K562 (cell line): ENCODE data around the gene TOX2. TPM values are rescaled to one million over a fixed set of nuclear protein-coding genes. Genes with fewer than 3 reads are reported as not detected.

ENCODE experiments used
- RBM22 ChIP-seq: fragments of 200-400 bp; formaldehyde crosslinking; IDR thresholded peaks from 2 replicates; pipeline ENCODE4 v1.6.1; 2018; ENCODE audit warnings: low read length, low read depth; ENCODE audit not compliant: poor library complexity, severe bottlenecking
- TCF3 ChIP-seq: sonication (generic); formaldehyde crosslinking; IDR thresholded peaks from 2 replicates; pipeline ENCODE4 v1.4.0; 2020; ENCODE audit warnings: mild to moderate bottlenecking, missing genetic modification reagents
- polyA plus RNA-seq, 8 experiments: library from polyadenylated mRNA; depleted of rRNA in 4 of 8; stranded (reverse) in 5 of 8; unstranded in 3 of 8; fragments of >200 nt; fragmentation: Nextera tagmentation in 2 of 8; fragmentation: Illumina TruSeq in 1 of 8; extraction: Ambion mirVana in 2 of 8; extraction: Trizol in 1 of 8; gene quantifications; 2 replicates each; pipeline versions ENCODE4 v1.2.1 to v1.2.3, GENCODE V29; 2011 to 2014; ENCODE audit warnings: inconsistent platforms in 1 of 8, missing spikeins in 1 of 8
- total RNA-seq, 7 experiments: library from RNA; depleted of rRNA in 6 of 7; stranded (reverse); fragments of >200 nt in 6 of 7; fragmentation: Illumina TruSeq in 2 of 7; extraction: Trizol in 2 of 7; gene quantifications; 2 replicates each; pipeline versions ENCODE4 v1.2.1 to v1.2.3, GENCODE V29; 2011 to 2021; ENCODE audit warnings: low replicate concordance in 1 of 7
- TF ChIP-seq, protein P1 (sequence below): fragments of 450-650 bp; IDR thresholded peaks from 2 replicates; pipeline ENCODE4 v1.6.1; 2016; ENCODE audit warnings: low read depth
- TF ChIP-seq, protein P2 (sequence below): fragments of 450-650 bp; IDR thresholded peaks from 2 replicates; pipeline ENCODE4 v1.7.1; 2018; ENCODE audit warnings: mild to moderate bottlenecking, low read depth; ENCODE audit not compliant: partially characterized antibody
- TF ChIP-seq, protein P3 (sequence below): fragments of 200-600 bp; sonication (generic); IDR thresholded peaks from one replicate; pipeline ENCODE4 v1.6.1; 2012; ENCODE audit warnings: mild to moderate bottlenecking, low read depth, low read length, inconsistent platforms

The TOX2 gene
- total and polyA plus RNA-seq, 9 of the 15 experiments (the other 6 are each of a cell fraction or from before 2014, with no cell fraction given): not detected

DNA sequence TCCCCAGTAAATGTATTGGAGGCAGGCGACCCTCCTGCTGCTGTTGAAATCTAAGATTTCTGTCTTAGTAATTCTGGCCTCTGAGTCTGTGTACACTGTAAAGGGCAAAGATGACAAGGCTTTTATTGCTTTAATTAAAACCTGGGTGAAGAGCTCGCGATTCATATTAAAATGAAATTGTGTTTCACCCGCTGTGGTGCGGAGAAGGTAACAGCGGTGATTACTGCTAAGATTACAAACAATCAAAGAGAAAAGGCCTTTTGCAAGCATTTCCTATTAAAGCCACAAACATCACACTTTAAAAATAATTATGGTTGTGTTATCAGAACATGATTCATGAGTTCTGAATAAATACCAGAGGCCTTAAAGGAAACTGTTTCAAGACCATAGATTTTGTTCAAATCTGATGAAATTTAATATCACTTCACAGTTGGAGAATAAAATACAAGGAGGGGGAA, 69.3 kb downstream of the TOX2 start (continued):
- TF ChIP-seq, protein P1, sequence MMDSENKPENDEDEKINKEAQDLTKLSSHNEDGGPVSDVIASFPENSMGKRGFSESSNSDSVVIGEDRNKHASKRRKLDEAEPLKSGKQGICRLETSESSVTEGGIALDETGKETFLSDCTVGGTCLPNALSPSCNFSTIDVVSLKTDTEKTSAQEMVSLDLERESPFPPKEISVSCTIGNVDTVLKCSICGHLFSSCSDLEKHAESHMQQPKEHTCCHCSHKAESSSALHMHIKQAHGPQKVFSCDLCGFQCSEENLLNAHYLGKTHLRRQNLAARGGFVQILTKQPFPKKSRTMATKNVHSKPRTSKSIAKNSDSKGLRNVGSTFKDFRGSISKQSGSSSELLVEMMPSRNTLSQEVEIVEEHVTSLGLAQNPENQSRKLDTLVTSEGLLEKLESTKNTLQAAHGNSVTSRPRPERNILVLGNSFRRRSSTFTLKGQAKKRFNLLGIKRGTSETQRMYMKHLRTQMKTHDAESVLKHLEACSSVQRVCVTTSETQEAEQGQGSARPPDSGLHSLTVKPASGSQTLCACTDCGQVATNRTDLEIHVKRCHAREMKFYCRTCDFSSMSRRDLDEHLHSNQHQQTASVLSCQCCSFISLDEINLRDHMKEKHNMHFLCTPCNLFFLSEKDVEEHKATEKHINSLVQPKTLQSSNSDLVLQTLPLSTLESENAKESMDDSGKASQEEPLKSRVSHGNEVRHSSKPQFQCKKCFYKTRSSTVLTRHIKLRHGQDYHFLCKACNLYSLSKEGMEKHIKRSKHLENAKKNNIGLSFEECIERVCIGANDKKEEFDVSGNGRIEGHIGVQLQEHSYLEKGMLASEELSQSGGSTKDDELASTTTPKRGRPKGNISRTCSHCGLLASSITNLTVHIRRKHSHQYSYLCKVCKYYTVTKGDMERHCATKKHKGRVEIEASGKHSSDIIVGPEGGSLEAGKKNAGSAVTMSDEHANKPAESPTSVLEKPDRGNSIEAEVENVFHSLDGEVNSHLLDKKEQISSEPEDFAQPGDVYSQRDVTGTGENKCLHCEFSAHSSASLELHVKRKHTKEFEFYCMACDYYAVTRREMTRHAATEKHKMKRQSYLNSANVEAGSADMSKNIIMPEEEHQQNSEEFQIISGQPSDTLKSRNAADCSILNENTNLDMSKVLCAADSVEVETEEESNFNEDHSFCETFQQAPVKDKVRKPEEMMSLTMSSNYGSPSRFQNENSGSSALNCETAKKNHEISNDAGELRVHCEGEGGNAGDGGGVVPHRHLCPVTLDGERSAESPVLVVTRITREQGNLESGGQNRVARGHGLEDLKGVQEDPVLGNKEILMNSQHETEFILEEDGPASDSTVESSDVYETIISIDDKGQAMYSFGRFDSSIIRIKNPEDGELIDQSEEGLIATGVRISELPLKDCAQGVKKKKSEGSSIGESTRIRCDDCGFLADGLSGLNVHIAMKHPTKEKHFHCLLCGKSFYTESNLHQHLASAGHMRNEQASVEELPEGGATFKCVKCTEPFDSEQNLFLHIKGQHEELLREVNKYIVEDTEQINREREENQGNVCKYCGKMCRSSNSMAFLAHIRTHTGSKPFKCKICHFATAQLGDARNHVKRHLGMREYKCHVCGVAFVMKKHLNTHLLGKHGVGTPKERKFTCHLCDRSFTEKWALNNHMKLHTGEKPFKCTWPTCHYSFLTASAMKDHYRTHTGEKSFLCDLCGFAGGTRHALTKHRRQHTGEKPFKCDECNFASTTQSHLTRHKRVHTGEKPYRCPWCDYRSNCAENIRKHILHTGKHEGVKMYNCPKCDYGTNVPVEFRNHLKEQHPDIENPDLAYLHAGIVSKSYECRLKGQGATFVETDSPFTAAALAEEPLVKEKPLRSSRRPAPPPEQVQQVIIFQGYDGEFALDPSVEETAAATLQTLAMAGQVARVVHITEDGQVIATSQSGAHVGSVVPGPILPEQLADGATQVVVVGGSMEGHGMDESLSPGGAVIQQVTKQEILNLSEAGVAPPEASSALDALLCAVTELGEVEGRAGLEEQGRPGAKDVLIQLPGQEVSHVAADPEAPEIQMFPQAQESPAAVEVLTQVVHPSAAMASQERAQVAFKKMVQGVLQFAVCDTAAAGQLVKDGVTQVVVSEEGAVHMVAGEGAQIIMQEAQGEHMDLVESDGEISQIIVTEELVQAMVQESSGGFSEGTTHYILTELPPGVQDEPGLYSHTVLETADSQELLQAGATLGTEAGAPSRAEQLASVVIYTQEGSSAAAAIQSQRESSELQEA: no peak
- TF ChIP-seq, protein P2, sequence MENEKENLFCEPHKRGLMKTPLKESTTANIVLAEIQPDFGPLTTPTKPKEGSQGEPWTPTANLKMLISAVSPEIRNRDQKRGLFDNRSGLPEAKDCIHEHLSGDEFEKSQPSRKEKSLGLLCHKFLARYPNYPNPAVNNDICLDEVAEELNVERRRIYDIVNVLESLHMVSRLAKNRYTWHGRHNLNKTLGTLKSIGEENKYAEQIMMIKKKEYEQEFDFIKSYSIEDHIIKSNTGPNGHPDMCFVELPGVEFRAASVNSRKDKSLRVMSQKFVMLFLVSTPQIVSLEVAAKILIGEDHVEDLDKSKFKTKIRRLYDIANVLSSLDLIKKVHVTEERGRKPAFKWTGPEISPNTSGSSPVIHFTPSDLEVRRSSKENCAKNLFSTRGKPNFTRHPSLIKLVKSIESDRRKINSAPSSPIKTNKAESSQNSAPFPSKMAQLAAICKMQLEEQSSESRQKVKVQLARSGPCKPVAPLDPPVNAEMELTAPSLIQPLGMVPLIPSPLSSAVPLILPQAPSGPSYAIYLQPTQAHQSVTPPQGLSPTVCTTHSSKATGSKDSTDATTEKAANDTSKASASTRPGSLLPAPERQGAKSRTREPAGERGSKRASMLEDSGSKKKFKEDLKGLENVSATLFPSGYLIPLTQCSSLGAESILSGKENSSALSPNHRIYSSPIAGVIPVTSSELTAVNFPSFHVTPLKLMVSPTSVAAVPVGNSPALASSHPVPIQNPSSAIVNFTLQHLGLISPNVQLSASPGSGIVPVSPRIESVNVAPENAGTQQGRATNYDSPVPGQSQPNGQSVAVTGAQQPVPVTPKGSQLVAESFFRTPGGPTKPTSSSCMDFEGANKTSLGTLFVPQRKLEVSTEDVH: no peak
- TF ChIP-seq RBM22 (no peak), TCF3 (CRISPR knock-in tag) (no peak)
- TF ChIP-seq, protein P3, sequence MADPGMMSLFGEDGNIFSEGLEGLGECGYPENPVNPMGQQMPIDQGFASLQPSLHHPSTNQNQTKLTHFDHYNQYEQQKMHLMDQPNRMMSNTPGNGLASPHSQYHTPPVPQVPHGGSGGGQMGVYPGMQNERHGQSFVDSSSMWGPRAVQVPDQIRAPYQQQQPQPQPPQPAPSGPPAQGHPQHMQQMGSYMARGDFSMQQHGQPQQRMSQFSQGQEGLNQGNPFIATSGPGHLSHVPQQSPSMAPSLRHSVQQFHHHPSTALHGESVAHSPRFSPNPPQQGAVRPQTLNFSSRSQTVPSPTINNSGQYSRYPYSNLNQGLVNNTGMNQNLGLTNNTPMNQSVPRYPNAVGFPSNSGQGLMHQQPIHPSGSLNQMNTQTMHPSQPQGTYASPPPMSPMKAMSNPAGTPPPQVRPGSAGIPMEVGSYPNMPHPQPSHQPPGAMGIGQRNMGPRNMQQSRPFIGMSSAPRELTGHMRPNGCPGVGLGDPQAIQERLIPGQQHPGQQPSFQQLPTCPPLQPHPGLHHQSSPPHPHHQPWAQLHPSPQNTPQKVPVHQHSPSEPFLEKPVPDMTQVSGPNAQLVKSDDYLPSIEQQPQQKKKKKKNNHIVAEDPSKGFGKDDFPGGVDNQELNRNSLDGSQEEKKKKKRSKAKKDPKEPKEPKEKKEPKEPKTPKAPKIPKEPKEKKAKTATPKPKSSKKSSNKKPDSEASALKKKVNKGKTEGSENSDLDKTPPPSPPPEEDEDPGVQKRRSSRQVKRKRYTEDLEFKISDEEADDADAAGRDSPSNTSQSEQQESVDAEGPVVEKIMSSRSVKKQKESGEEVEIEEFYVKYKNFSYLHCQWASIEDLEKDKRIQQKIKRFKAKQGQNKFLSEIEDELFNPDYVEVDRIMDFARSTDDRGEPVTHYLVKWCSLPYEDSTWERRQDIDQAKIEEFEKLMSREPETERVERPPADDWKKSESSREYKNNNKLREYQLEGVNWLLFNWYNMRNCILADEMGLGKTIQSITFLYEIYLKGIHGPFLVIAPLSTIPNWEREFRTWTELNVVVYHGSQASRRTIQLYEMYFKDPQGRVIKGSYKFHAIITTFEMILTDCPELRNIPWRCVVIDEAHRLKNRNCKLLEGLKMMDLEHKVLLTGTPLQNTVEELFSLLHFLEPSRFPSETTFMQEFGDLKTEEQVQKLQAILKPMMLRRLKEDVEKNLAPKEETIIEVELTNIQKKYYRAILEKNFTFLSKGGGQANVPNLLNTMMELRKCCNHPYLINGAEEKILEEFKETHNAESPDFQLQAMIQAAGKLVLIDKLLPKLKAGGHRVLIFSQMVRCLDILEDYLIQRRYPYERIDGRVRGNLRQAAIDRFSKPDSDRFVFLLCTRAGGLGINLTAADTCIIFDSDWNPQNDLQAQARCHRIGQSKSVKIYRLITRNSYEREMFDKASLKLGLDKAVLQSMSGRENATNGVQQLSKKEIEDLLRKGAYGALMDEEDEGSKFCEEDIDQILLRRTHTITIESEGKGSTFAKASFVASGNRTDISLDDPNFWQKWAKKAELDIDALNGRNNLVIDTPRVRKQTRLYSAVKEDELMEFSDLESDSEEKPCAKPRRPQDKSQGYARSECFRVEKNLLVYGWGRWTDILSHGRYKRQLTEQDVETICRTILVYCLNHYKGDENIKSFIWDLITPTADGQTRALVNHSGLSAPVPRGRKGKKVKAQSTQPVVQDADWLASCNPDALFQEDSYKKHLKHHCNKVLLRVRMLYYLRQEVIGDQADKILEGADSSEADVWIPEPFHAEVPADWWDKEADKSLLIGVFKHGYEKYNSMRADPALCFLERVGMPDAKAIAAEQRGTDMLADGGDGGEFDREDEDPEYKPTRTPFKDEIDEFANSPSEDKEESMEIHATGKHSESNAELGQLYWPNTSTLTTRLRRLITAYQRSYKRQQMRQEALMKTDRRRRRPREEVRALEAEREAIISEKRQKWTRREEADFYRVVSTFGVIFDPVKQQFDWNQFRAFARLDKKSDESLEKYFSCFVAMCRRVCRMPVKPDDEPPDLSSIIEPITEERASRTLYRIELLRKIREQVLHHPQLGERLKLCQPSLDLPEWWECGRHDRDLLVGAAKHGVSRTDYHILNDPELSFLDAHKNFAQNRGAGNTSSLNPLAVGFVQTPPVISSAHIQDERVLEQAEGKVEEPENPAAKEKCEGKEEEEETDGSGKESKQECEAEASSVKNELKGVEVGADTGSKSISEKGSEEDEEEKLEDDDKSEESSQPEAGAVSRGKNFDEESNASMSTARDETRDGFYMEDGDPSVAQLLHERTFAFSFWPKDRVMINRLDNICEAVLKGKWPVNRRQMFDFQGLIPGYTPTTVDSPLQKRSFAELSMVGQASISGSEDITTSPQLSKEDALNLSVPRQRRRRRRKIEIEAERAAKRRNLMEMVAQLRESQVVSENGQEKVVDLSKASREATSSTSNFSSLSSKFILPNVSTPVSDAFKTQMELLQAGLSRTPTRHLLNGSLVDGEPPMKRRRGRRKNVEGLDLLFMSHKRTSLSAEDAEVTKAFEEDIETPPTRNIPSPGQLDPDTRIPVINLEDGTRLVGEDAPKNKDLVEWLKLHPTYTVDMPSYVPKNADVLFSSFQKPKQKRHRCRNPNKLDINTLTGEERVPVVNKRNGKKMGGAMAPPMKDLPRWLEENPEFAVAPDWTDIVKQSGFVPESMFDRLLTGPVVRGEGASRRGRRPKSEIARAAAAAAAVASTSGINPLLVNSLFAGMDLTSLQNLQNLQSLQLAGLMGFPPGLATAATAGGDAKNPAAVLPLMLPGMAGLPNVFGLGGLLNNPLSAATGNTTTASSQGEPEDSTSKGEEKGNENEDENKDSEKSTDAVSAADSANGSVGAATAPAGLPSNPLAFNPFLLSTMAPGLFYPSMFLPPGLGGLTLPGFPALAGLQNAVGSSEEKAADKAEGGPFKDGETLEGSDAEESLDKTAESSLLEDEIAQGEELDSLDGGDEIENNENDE: no peak
